Testis (tissue), 3 donors: ENCODE measurements around the gene CDH23. TPM values are rescaled to one million over a fixed set of nuclear protein-coding genes. Genes with fewer than 3 reads are reported as not detected.

ENCODE experiments used
- DNase-seq: peaks from one replicate; pipeline ENCODE4 v3.0.0-alpha.2; 2019
- H3K27ac ChIP-seq, 2 donors: fragments of 200-600 bp; sonication (generic); one replicate each; pipeline ENCODE4 v1.5.1; 2019
- H3K27me3 ChIP-seq: fragments of 200-600 bp; sonication (generic); one replicate; pipeline ENCODE4 v1.5.1; 2019
- H3K36me3 ChIP-seq: fragments of 200-600 bp; sonication (generic); one replicate; pipeline ENCODE4 v1.5.1; 2017; ENCODE audit warnings: low read depth; ENCODE audit errors: missing control alignments
- H3K4me1 ChIP-seq: fragments of 200-600 bp; sonication (generic); one replicate; pipeline ENCODE4 v1.5.1; 2019
- H3K4me3 ChIP-seq, 2 donors: fragments of 200-600 bp; sonication (generic); one replicate each; pipeline ENCODE4 v1.5.1; 2017 to 2019
- H3K9me3 ChIP-seq: fragments of 200-600 bp; sonication (generic); one replicate; pipeline ENCODE4 v1.5.1; 2017
- CTCF ChIP-seq, 3 experiments: fragments of 450-650 bp in 2 of 3; fragments of 200-600 bp in 1 of 3; sonication (generic) in 1 of 3; IDR thresholded peaks; one replicate each; pipeline ENCODE4 v1.5.1; 2016 to 2019; ENCODE audit warnings: antibody characterized with exemption in 3 of 3, mild to moderate bottlenecking in 2 of 3, moderate library complexity in 1 of 3
- POLR2A ChIP-seq: fragments of 450-650 bp; IDR thresholded peaks from one replicate; pipeline ENCODE4 v1.6.1; 2017; ENCODE audit warnings: antibody characterized with exemption, mild to moderate bottlenecking, moderate library complexity
- WGBS, 2 donors: methylation state at CpG; one replicate each; pipeline ENCODE4 v1.1.5; 2018; 5-methylcytosine and 5-hydroxymethylcytosine counted together
- intact Hi-C: fragments of 100-400 bp; cut with DNase I; formaldehyde crosslinking; loops from one replicate; pipeline ENCODE4 v1.15.1; 2023; ENCODE audit warnings: low total_unique reads
- polyA plus RNA-seq: library from polyadenylated mRNA; stranded (reverse); fragments of 350-450 nt; fragmentation: Illumina TruSeq; extraction: RNeasy Lipid Tissue Mini Kit (QIAGEN cat#74804); gene quantifications from one replicate; pipeline ENCODE4 v1.2.3, GENCODE V29; 2014; ENCODE audit warnings: low read depth, low replicate concordance; ENCODE audit not compliant: insufficient read depth
- total RNA-seq, 2 donors: library from RNA; depleted of rRNA; stranded (reverse); fragments of >200 nt; gene quantifications; one replicate each; pipeline ENCODE4 v1.2.3, GENCODE V29; 2016

The CDH23 gene
- total and polyA plus RNA-seq, 3 donors from 2014 or later = 29.8 to 125 (median 81.7) TPM

GRCh38 chr10:71687077-71687476 lies 290.4 kb downstream of the CDH23 start:
- TF ChIP-seq POLR2A = no peak
- intact Hi-C loops = no loop called here
- Histone ChIP-seq H3K27me3 (no peaks in the 10 kb centered on the region), H3K36me3 (no peaks in the 10 kb centered on the region), H3K9me3 (no peaks in the 10 kb centered on the region), H3K27ac (no peak overlapping the region), H3K4me3 (no peak overlapping the region), H3K4me1 (no peaks in the 10 kb centered on the region)
- 79 to 80% methylated on average over 5 of the region's 5 CpGs for WGBS, 2 donors
- no peak for DNase-seq

- Histone ChIP-seq H3K4me1 (no peaks in the 10 kb centered on the region), H3K4me3 (no peak overlapping the region), H3K27me3 (no peaks in the 10 kb centered on the region), H3K9me3 (no peaks in the 10 kb centered on the region), H3K36me3 (no peaks in the 10 kb centered on the region), H3K27ac (no peak overlapping the region)
- intact Hi-C loops = no loop called here
- WGBS, 2 donors = 80 to 89% methylated on average over 9 of the region's 9 CpGs
- no peak for DNase-seq
- no peak for TF ChIP-seq POLR2A
- no peak for TF ChIP-seq CTCF (IDR thresholded peaks at IDR 0.05)
Measured at GRCh38 chr10:71687480-71687879, 290.8 kb downstream of the CDH23 start.

- no peak for TF ChIP-seq CTCF (IDR thresholded peaks at IDR 0.05)
- no peak for TF ChIP-seq POLR2A
- DNase-seq = no peak
- WGBS, 2 donors = 95 to 96% methylated on average over 3 of the region's 3 CpGs
- H3K36me3 ChIP-seq = no peaks in the 10 kb centered on the region
- no peaks in the 10 kb centered on the region for H3K4me1 ChIP-seq
- H3K27me3 ChIP-seq = no peaks in the 10 kb centered on the region
- intact Hi-C loops = no loop called here
- no peaks in the 10 kb centered on the region for H3K9me3 ChIP-seq
- no peak overlapping the region for H3K27ac ChIP-seq
- H3K4me3 ChIP-seq = no peak overlapping the region
Measured at GRCh38 chr10:71688256-71688655, 291.5 kb downstream of the CDH23 start.

GRCh38 chr10:71690094-71690720 lies 293.5 kb downstream of the CDH23 start:
- intact Hi-C loops = no loop called here
- no peaks in the 10 kb centered on the region for H3K4me1 ChIP-seq
- H3K9me3 ChIP-seq = no peaks in the 10 kb centered on the region
- no peak overlapping the region for H3K4me3 ChIP-seq
- DNase-seq = no peak
- no peak overlapping the region for H3K27ac ChIP-seq
- TF ChIP-seq CTCF (IDR thresholded peaks at IDR 0.05) (no peak), POLR2A (no peak)
- H3K27me3 ChIP-seq = no peaks in the 10 kb centered on the region
- H3K36me3 ChIP-seq = no peaks in the 10 kb centered on the region
- WGBS, 2 donors = 95 to 98% methylated on average over 13 of the region's 13 CpGs

- no peak overlapping the region for H3K27ac ChIP-seq
- 100% methylated on average over 2 of the region's 2 CpGs for WGBS, 2 donors
- intact Hi-C loops = no loop called here
Measured at GRCh38 chr10:71691405-71691804, 294.7 kb downstream of the CDH23 start.

More at GRCh38 chr10:71691405-71691804, 294.7 kb downstream of the CDH23 start:
- no peak for DNase-seq
- Histone ChIP-seq H3K4me1 (no peaks in the 10 kb centered on the region), H3K36me3 (no peaks in the 10 kb centered on the region), H3K9me3 (no peaks in the 10 kb centered on the region), H3K27me3 (no peaks in the 10 kb centered on the region), H3K4me3 (no peak overlapping the region)
- no peak for TF ChIP-seq POLR2A
- TF ChIP-seq CTCF (IDR thresholded peaks at IDR 0.05) = no peak
